ENCODE results near the gene ICE2. TPM values are rescaled to one million over a fixed set of nuclear protein-coding genes. Genes with fewer than 3 reads are reported as not detected.
A peak's percentile ranks its signal among the peaks of the same experiment; 100 is the strongest.

ICE2 gene
- total and polyA plus RNA-seq, 12 donors, result 6.3 to 33.4 (median 26.7) TPM

- Histone ChIP-seq H3K4me1 (peaks cover 0 to 31% (median 10%) of the 10 kb centered on the region in 9 donors), H3K9me3 (no peaks in the 10 kb centered on the region), H3K36me3 (peaks cover 0 to 24% (median 0%) of the 10 kb centered on the region in 9 donors), H3K4me3 (no peak overlapping the region), H3K27me3 (no peaks in the 10 kb centered on the region), H3K27ac (peak overlapping the region in 2 of 10 donors; percentile 11 to 25)
- intact Hi-C loops (cut with DNase I), result no loop called here
- TF ChIP-seq CTCF (IDR thresholded peaks at IDR 0.05), result no peak
- 65% methylated on average over 10 of the region's 10 CpGs for WGBS, 2 donors
- DNase-seq, result peak; percentile 27 to 31
- ATAC-seq, result peak in 7 of 8 donors; percentile 36 to 72 (median 42)
These were observed 47.2 kb upstream of the ICE2 start for GRCh38 chr15:60526127-60526616.

GRCh38 chr15:60525341-60526039 is 46.5 kb upstream of the ICE2 start:
- WGBS, 2 donors, result 71 to 75% methylated on average over 4 of the region's 4 CpGs
- H3K36me3 ChIP-seq, result peaks cover 0 to 17% (median 0%) of the 10 kb centered on the region in 9 donors
- intact Hi-C loops (cut with DNase I), result no loop called here
- H3K27me3 ChIP-seq, result no peaks in the 10 kb centered on the region
- H3K4me1 ChIP-seq, result peaks cover 0 to 35% (median 10%) of the 10 kb centered on the region in 9 donors
- H3K27ac ChIP-seq, result peak overlapping the region in 2 of 10 donors; percentile 12 to 38
- no peaks in the 10 kb centered on the region for H3K9me3 ChIP-seq
- peak in 4 of 8 donors; percentile 14 to 53 (median 43) for ATAC-seq
- no peak for TF ChIP-seq CTCF (IDR thresholded peaks at IDR 0.05)
- H3K4me3 ChIP-seq, result no peak overlapping the region
- DNase-seq, result no peak

- peaks cover 0 to 5% (median 0%) of the 10 kb centered on the region in 9 donors for H3K36me3 ChIP-seq
- DNase-seq (no peak), ATAC-seq (no peak)
- no peak overlapping the region for H3K4me3 ChIP-seq
- 47 to 57% methylated on average over 2 of the region's 2 CpGs for WGBS, 2 donors
- no peak overlapping the region for H3K27ac ChIP-seq
- H3K27me3 ChIP-seq, result no peaks in the 10 kb centered on the region
- intact Hi-C loops (cut with DNase I), result no loop called here
- H3K9me3 ChIP-seq, result no peaks in the 10 kb centered on the region
- peaks cover 0 to 31% (median 6%) of the 10 kb centered on the region in 9 donors for H3K4me1 ChIP-seq
- TF ChIP-seq CTCF (IDR thresholded peaks at IDR 0.05), result no peak
These were observed 44.1 kb upstream of the ICE2 start for GRCh38 chr15:60523056-60523455.

GRCh38 chr15:60520825-60521368 is 42.0 kb upstream of the ICE2 start:
- WGBS, 2 donors, result 68 to 71% methylated on average over 8 of the region's 8 CpGs
- peak in 5 of 8 donors; percentile 50 to 64 (median 55) for ATAC-seq
- Histone ChIP-seq H3K36me3 (peaks cover 0 to 5% (median 0%) of the 10 kb centered on the region in 9 donors), H3K4me3 (no peak overlapping the region), H3K27me3 (no peaks in the 10 kb centered on the region), H3K4me1 (peaks cover 0 to 19% (median 6%) of the 10 kb centered on the region in 9 donors), H3K9me3 (no peaks in the 10 kb centered on the region), H3K27ac (no peak overlapping the region)
- TF ChIP-seq CTCF (IDR thresholded peaks at IDR 0.05), result peak; percentile 79 to 95 (median 92)
- intact Hi-C loops (cut with DNase I), result no loop called here
- peak; percentile 55 to 58 for DNase-seq

All from heart right ventricle (tissue), 16 donors.